Keratinocyte (primary cell): Measurements from ENCODE around the gene HLF. TPM values are rescaled to one million over a fixed set of nuclear protein-coding genes. Genes with fewer than 3 reads are reported as not detected.

ENCODE experiments used
- DNase-seq: peaks from one replicate; pipeline ENCODE4 v3.0.0-alpha.2; 2011; ENCODE audit warnings: low read depth, missing footprints, low spot score
- FAIRE-seq: peaks from 2 replicates; lab custom pipeline; 2011; peaks lifted over from hg19 to GRCh38; lab: Jason Lieb, UNC
- H2AFZ ChIP-seq: 2 replicates; pipeline ENCODE4 v1.6.0; 2012; ENCODE audit warnings: low read length, control low read depth, inconsistent platforms; ENCODE audit not compliant: control insufficient read depth
- H3K27ac ChIP-seq: 2 replicates; pipeline ENCODE4 v1.5.1; 2011; ENCODE audit warnings: low read length; ENCODE audit not compliant: control insufficient read depth, insufficient read depth
- H3K27me3 ChIP-seq: 3 replicates; pipeline ENCODE4 v1.6.0; 2011; ENCODE audit warnings: low read length; ENCODE audit not compliant: control insufficient read depth, insufficient read depth; ENCODE audit errors: extremely low read depth
- H3K36me3 ChIP-seq, 2 experiments: 2 replicates in 1 of 2; 3 replicates in 1 of 2; pipeline ENCODE4 v1.5.1; 2011; ENCODE audit warnings: low read length in 2 of 2, mild to moderate bottlenecking in 1 of 2; ENCODE audit not compliant: control insufficient read depth in 2 of 2, insufficient read depth in 2 of 2; ENCODE audit errors: extremely low read depth in 1 of 2
- H3K4me1 ChIP-seq: 3 replicates; pipeline ENCODE4 v1.5.1; 2011; ENCODE audit warnings: low read length; ENCODE audit not compliant: control insufficient read depth, insufficient read depth; ENCODE audit errors: extremely low read depth
- H3K4me2 ChIP-seq: 3 replicates; pipeline ENCODE4 v1.6.0; 2011; ENCODE audit warnings: low read depth, low read length; ENCODE audit not compliant: control insufficient read depth, insufficient read depth; ENCODE audit errors: extremely low read depth
- H3K4me3 ChIP-seq, 3 experiments: fragments of 200-600 bp in 1 of 3; sonication (generic) in 1 of 3; 2 replicates in 2 of 3; 3 replicates in 1 of 3; pipeline ENCODE4 v1.5.1; 2011 to 2016; ENCODE audit warnings: low read length in 3 of 3, mild to moderate bottlenecking in 3 of 3, control low read depth in 2 of 3, inconsistent platforms in 1 of 3, low read depth in 1 of 3, mixed read lengths in 1 of 3, mixed run types in 1 of 3, moderate library complexity in 1 of 3; ENCODE audit not compliant: control insufficient read depth in 2 of 3, insufficient read depth in 2 of 3; ENCODE audit errors: extremely low read depth in 1 of 3
- H3K79me2 ChIP-seq: 2 replicates; pipeline ENCODE4 v1.6.0; 2012; ENCODE audit warnings: low read length; ENCODE audit not compliant: control insufficient read depth, insufficient read depth
- H3K9ac ChIP-seq: 3 replicates; pipeline ENCODE4 v1.6.0; 2011; ENCODE audit warnings: low read length; ENCODE audit not compliant: control insufficient read depth, insufficient read depth; ENCODE audit errors: extremely low read depth
- H3K9me1 ChIP-seq: 3 replicates; pipeline ENCODE4 v1.6.0; 2011; ENCODE audit warnings: low read length; ENCODE audit not compliant: control insufficient read depth, insufficient read depth; ENCODE audit errors: extremely low read depth
- H3K9me3 ChIP-seq: 2 replicates; pipeline ENCODE4 v1.5.1; 2012; ENCODE audit warnings: low read depth, low read length; ENCODE audit not compliant: control insufficient read depth
- H4K20me1 ChIP-seq: 3 replicates; pipeline ENCODE4 v1.6.0; 2011; ENCODE audit warnings: low read length; ENCODE audit not compliant: control insufficient read depth, insufficient read depth; ENCODE audit errors: extremely low read depth
- CTCF ChIP-seq, 3 experiments: IDR thresholded peaks in 1 of 3; conservative IDR thresholded peaks in 1 of 3; optimal IDR thresholded peaks in 1 of 3; 2 replicates in 2 of 3; 3 replicates in 1 of 3; pipeline versions ENCODE3 to v1.5.1; 2011; ENCODE audit warnings: low read length in 3 of 3, mild to moderate bottlenecking in 3 of 3, moderate library complexity in 2 of 3, control low read depth in 1 of 3, inconsistent platforms in 1 of 3; ENCODE audit not compliant: insufficient read depth in 2 of 3; ENCODE audit errors: extremely low read depth in 1 of 3
- EZH2 ChIP-seq: IDR thresholded peaks from one replicate; pipeline ENCODE4 v1.6.1; 2012; ENCODE audit warnings: inconsistent platforms, mild to moderate bottlenecking, low read length, moderate library complexity
- dilution Hi-C: fragments of 300-500 bp; cut with MboI; formaldehyde crosslinking; loops from one replicate; pipeline ENCODE4 v1.7.0; 2020; ENCODE audit warnings: low sequenced_read_pairs; ENCODE audit not compliant: extremely low pct_ligation_motif_present
- polyA plus RNA-seq, 5 experiments: library from polyadenylated mRNA; depleted of rRNA in 3 of 5; stranded (reverse) in 3 of 5; stranded (forward) in 1 of 5; unstranded in 1 of 5; fragments of >200 nt; gene quantifications; 1 replicate in 1 of 5; 2 replicates in 3 of 5; 3 replicates in 1 of 5; pipeline versions ENCODE4 v1.2.1 to v1.2.3, GENCODE V29; 2011 to 2012; ENCODE audit warnings: missing spikeins in 2 of 5, low read depth in 1 of 5, low replicate concordance in 1 of 5

Gene HLF
- polyA plus RNA-seq, 1 donor (not counting 4 experiments of a cell fraction or from before 2014, with no cell fraction given), result 0.21 TPM

GRCh38 chr17:55351226-55351625 lies 86.5 kb downstream of the HLF start:
- no peaks in the 10 kb centered on the region for H4K20me1 ChIP-seq
- no peak overlapping the region for H3K4me2 ChIP-seq
- H3K79me2 ChIP-seq, result no peaks in the 10 kb centered on the region
- no peaks in the 10 kb centered on the region for H3K9me1 ChIP-seq
- no peak for FAIRE-seq
- H3K4me3 ChIP-seq, result no peak overlapping the region
- H3K4me1 ChIP-seq, result no peaks in the 10 kb centered on the region
- TF ChIP-seq CTCF (optimal IDR thresholded peaks at IDR 0.05 in 1 of 3, IDR thresholded peaks at IDR 0.05 in 1 of 3, conservative IDR thresholded peaks at IDR 0.05 in 1 of 3; ENCODE audit: extremely low read depth in 1 of 3, insufficient read depth in 2 of 3, low read length in 3 of 3), result no peak
- no peak for TF ChIP-seq EZH2
- no peak overlapping the region for H3K27ac ChIP-seq
- H2AFZ ChIP-seq, result no peak overlapping the region
- no peaks in the 10 kb centered on the region for H3K27me3 ChIP-seq
- no peak for DNase-seq
- no peaks in the 10 kb centered on the region for H3K36me3 ChIP-seq
- dilution Hi-C loops, result loop anchor here (25.0 kb wide), 1 partner anchor 136 kb away; no protein-coding TSS in a partner anchor
- no peaks in the 10 kb centered on the region for H3K9me3 ChIP-seq
- no peak overlapping the region for H3K9ac ChIP-seq

- TF ChIP-seq CTCF (optimal IDR thresholded peaks at IDR 0.05 in 1 of 3, IDR thresholded peaks at IDR 0.05 in 1 of 3, conservative IDR thresholded peaks at IDR 0.05 in 1 of 3; ENCODE audit: extremely low read depth in 1 of 3, insufficient read depth in 2 of 3, low read length in 3 of 3), result no peak
- no peak for TF ChIP-seq EZH2
- no peaks in the 10 kb centered on the region for H3K36me3 ChIP-seq
- no peaks in the 10 kb centered on the region for H3K9me3 ChIP-seq
- H3K4me2 ChIP-seq, result no peak overlapping the region
- no peaks in the 10 kb centered on the region for H3K4me1 ChIP-seq
- no peaks in the 10 kb centered on the region for H4K20me1 ChIP-seq
- H3K9ac ChIP-seq, result no peak overlapping the region
- H3K27me3 ChIP-seq, result no peaks in the 10 kb centered on the region
- no peak overlapping the region for H3K27ac ChIP-seq
- no peak overlapping the region for H2AFZ ChIP-seq
- dilution Hi-C loops, result loop anchor here (25.0 kb wide), 1 partner anchor 133 kb away; no protein-coding TSS in a partner anchor
- no peaks in the 10 kb centered on the region for H3K9me1 ChIP-seq
- no peak overlapping the region for H3K4me3 ChIP-seq
- FAIRE-seq, result no peak
- no peak for DNase-seq
- no peaks in the 10 kb centered on the region for H3K79me2 ChIP-seq
Measured at GRCh38 chr17:55354010-55354409, 89.2 kb downstream of the HLF start.
